Stimulated activated CD8-positive, alpha-beta memory T cell treated with anti-CD3 and anti-CD28 coated beads, Interleukin-12 subunit alpha, Interleukin-12 subunit beta, amount 100 ng/mL, for 1 hour (primary cell): Measurements from ENCODE around the gene LCN10.
"Not testable (repeated sequence)": the region's sequence is repeated elsewhere in the genome, so short reads cannot be mapped to it uniquely, and the experiment has no call there.

Experiments
- DNase-seq: peaks from one replicate; pipeline ENCODE4 v3.0.0-alpha.2; 2020; ENCODE audit warnings: low read depth

Gene LCN10

GRCh38 chr9:136771907-136772415 lies 29.2 kb upstream of the LCN10 start:
- no peak for DNase-seq

GRCh38 chr9:136769710-136770191 lies 27.0 kb upstream of the LCN10 start:
- DNase-seq, result no peak

GRCh38 chr9:136766410-136767120 lies 23.8 kb upstream of the LCN10 start:
- not testable (repeated sequence) for DNase-seq

GRCh38 chr9:136765745-136766409 lies 23.1 kb upstream of the LCN10 start:
- DNase-seq, result not testable (repeated sequence)

- DNase-seq, result no peak
Measured at GRCh38 chr9:136765041-136765440, 22.3 kb upstream of the LCN10 start.

- no peak for DNase-seq
Measured at GRCh38 chr9:136764301-136764891, 21.7 kb upstream of the LCN10 start, which contains the start of gene LCN15. TSS of gene LCN15 (minus strand) at chr9:136764518. CDS start at chr9:136764488, 30 bp downstream.

GRCh38 chr9:136763649-136764035 lies 20.9 kb upstream of the LCN10 start:
- DNase-seq, result no peak

- no peak for DNase-seq
Measured at GRCh38 chr9:136762915-136763648, 20.3 kb upstream of the LCN10 start.

- DNase-seq, result no peak
Measured at GRCh38 chr9:136762221-136762691, 19.5 kb upstream of the LCN10 start.

GRCh38 chr9:136761545-136761981 lies 18.8 kb upstream of the LCN10 start:
- no peak for DNase-seq

GRCh38 chr9:136760834-136761544 lies 18.2 kb upstream of the LCN10 start:
- not testable (repeated sequence) for DNase-seq

GRCh38 chr9:136760424-136760823 lies 17.7 kb upstream of the LCN10 start:
- no peak for DNase-seq

GRCh38 chr9:136759436-136760325 lies 16.9 kb upstream of the LCN10 start:
- no peak for DNase-seq

GRCh38 chr9:136759001-136759400 lies 16.3 kb upstream of the LCN10 start:
- no peak for DNase-seq

GRCh38 chr9:136757751-136758140 lies 15.0 kb upstream of the LCN10 start:
- no peak for DNase-seq

- no peak for DNase-seq
Measured at GRCh38 chr9:136757328-136757727, 14.6 kb upstream of the LCN10 start.

- no peak for DNase-seq
Measured at GRCh38 chr9:136756836-136757235, 14.1 kb upstream of the LCN10 start.

GRCh38 chr9:136756134-136756438 lies 13.3 kb upstream of the LCN10 start:
- DNase-seq, result no peak

- DNase-seq, result not testable (repeated sequence)
Measured at GRCh38 chr9:136755302-136756133, 12.8 kb upstream of the LCN10 start.
